ENCODE data around the gene GNAI1.
A peak's percentile ranks its signal among the peaks of the same experiment; 100 is the strongest.

GNAI1 gene

GRCh38 chr7:80206763-80207162 is 72.1 kb downstream of the GNAI1 start:
- Mint-ChIP-seq H3K4me1 (peaks cover 20% of the 10 kb centered on the region), H3K27ac (peak overlapping the region in 1 of 3 experiments; percentile 19), H3K4me3 (no peak overlapping the region), H3K9me3 (no peaks in the 10 kb centered on the region), H3K36me3 (ENCODE audit: low read depth) (peaks cover 46% of the 10 kb centered on the region), H3K27me3 (ENCODE audit: low read depth) (no peaks in the 10 kb centered on the region)
- TF ChIP-seq, protein P1, sequence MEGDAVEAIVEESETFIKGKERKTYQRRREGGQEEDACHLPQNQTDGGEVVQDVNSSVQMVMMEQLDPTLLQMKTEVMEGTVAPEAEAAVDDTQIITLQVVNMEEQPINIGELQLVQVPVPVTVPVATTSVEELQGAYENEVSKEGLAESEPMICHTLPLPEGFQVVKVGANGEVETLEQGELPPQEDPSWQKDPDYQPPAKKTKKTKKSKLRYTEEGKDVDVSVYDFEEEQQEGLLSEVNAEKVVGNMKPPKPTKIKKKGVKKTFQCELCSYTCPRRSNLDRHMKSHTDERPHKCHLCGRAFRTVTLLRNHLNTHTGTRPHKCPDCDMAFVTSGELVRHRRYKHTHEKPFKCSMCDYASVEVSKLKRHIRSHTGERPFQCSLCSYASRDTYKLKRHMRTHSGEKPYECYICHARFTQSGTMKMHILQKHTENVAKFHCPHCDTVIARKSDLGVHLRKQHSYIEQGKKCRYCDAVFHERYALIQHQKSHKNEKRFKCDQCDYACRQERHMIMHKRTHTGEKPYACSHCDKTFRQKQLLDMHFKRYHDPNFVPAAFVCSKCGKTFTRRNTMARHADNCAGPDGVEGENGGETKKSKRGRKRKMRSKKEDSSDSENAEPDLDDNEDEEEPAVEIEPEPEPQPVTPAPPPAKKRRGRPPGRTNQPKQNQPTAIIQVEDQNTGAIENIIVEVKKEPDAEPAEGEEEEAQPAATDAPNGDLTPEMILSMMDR (IDR thresholded peaks at IDR 0.05; ENCODE audit: unreplicated experiment in 3 of 3) = no peak

- TF ChIP-seq, protein P1 (IDR thresholded peaks at IDR 0.05; ENCODE audit: unreplicated experiment in 3 of 3) = no peak
- Mint-ChIP-seq H3K9me3 (no peaks in the 10 kb centered on the region), H3K4me3 (no peak overlapping the region), H3K4me1 (peaks cover 20% of the 10 kb centered on the region), H3K36me3 (ENCODE audit: low read depth) (peaks cover 45% of the 10 kb centered on the region), H3K27ac (no peak overlapping the region), H3K27me3 (ENCODE audit: low read depth) (no peaks in the 10 kb centered on the region)
Measured at GRCh38 chr7:80207501-80207900, 72.9 kb downstream of the GNAI1 start.

- H3K27me3 Mint-ChIP-seq (ENCODE audit: low read depth) = no peaks in the 10 kb centered on the region
- H3K27ac Mint-ChIP-seq = peak overlapping the region in 1 of 3 experiments; percentile 3
- TF ChIP-seq, protein P1 (IDR thresholded peaks at IDR 0.05; ENCODE audit: unreplicated experiment in 3 of 3) = no peak
- H3K4me3 Mint-ChIP-seq = no peak overlapping the region
- H3K4me1 Mint-ChIP-seq = peaks cover 15% of the 10 kb centered on the region
- no peaks in the 10 kb centered on the region for H3K9me3 Mint-ChIP-seq
- peaks cover 46% of the 10 kb centered on the region for H3K36me3 Mint-ChIP-seq (ENCODE audit: low read depth)
Measured at GRCh38 chr7:80208700-80209099, 74.1 kb downstream of the GNAI1 start.

DNA sequence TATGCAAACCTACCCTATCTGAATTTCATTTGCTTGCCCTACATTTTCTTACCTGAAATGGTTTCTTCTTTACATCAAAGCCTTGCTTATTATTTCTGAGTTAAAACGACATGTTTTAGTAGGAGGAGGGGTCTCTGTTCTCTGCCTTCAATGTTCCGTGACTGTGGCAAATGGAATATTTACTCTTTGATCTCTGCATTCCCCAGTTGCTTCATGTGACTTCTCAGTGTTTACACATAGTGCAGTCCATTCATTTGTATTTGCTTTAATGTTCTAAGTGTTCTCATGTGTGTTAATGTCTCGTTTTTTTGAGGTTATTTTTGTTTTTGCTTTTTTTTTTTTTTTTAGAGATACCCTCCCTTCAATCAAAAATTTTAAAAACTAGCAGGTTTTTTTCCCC is 75.8 kb downstream of the GNAI1 start:
- peak overlapping the region; percentile 19 to 78 (median 60) for H3K27ac Mint-ChIP-seq
- no peaks in the 10 kb centered on the region for H3K27me3 Mint-ChIP-seq (ENCODE audit: low read depth)
- H3K4me3 Mint-ChIP-seq = no peak overlapping the region
- TF ChIP-seq, protein P1 (IDR thresholded peaks at IDR 0.05; ENCODE audit: unreplicated experiment in 3 of 3) = no peak
- peaks cover 44% of the 10 kb centered on the region for H3K36me3 Mint-ChIP-seq (ENCODE audit: low read depth)
- no peaks in the 10 kb centered on the region for H3K9me3 Mint-ChIP-seq
- H3K4me1 Mint-ChIP-seq = peaks cover 15% of the 10 kb centered on the region

- peaks cover 32% of the 10 kb centered on the region for H3K36me3 Mint-ChIP-seq (ENCODE audit: low read depth)
- H3K27me3 Mint-ChIP-seq (ENCODE audit: low read depth) = no peaks in the 10 kb centered on the region
- TF ChIP-seq, protein P1 (IDR thresholded peaks at IDR 0.05; ENCODE audit: unreplicated experiment in 3 of 3) = no peak
- no peaks in the 10 kb centered on the region for H3K9me3 Mint-ChIP-seq
- H3K4me3 Mint-ChIP-seq = no peak overlapping the region
- peaks cover 11% of the 10 kb centered on the region for H3K4me1 Mint-ChIP-seq
- peak overlapping the region in 1 of 3 experiments; percentile 10 for H3K27ac Mint-ChIP-seq
Measured at GRCh38 chr7:80213814-80214213, 79.2 kb downstream of the GNAI1 start.

- TF ChIP-seq, protein P1 (IDR thresholded peaks at IDR 0.05; ENCODE audit: unreplicated experiment in 3 of 3) = no peak
- H3K4me3 Mint-ChIP-seq = no peak overlapping the region
- H3K27ac Mint-ChIP-seq = no peak overlapping the region
- H3K27me3 Mint-ChIP-seq (ENCODE audit: low read depth) = no peaks in the 10 kb centered on the region
- H3K4me1 Mint-ChIP-seq = peaks cover 2% of the 10 kb centered on the region
- no peaks in the 10 kb centered on the region for H3K9me3 Mint-ChIP-seq
- peaks cover 40% of the 10 kb centered on the region for H3K36me3 Mint-ChIP-seq (ENCODE audit: low read depth)
Measured at GRCh38 chr7:80215734-80216133, 81.1 kb downstream of the GNAI1 start.

All from nephron (organoid).